Endometrial microvascular endothelial cells (primary cell): ENCODE results near the gene MYO15B. TPM values are rescaled to one million over a fixed set of nuclear protein-coding genes. Genes with fewer than 3 reads are reported as not detected.
"Not testable (repeated sequence)": the region's sequence is repeated elsewhere in the genome, so short reads cannot be mapped to it uniquely, and the experiment has no call there.

Experiments
- in situ Hi-C: cut with HindIII; loops from 2 replicates; pipeline ENCODE4 v1.10.0; 2017; ENCODE audit warnings: low sequenced_read_pairs, low pct_unique_long_range_greater_than_20kb; ENCODE audit errors: inconsistent ontology term
- total RNA-seq: library from RNA; depleted of rRNA; stranded (reverse); fragments of >200 nt; gene quantifications from one replicate; pipeline ENCODE4 v1.2.3, GENCODE V29; 2015; ENCODE audit errors: inconsistent ontology term

The MYO15B gene
- total RNA-seq, 1 donor from 2014 or later, result under 0.01 TPM

GRCh38 chr17:75633486-75634375, 46.1 kb downstream of the MYO15B start:
- in situ Hi-C loops, result no loop called here

- in situ Hi-C loops, result no loop called here
Observed at GRCh38 chr17:75634376-75634740, 46.8 kb downstream of the MYO15B start.

- in situ Hi-C loops, result no loop called here
Observed at GRCh38 chr17:75634754-75635609, 47.4 kb downstream of the MYO15B start.

- in situ Hi-C loops, result no loop called here
Observed at GRCh38 chr17:75635610-75636202, 48.1 kb downstream of the MYO15B start.

- in situ Hi-C loops, result no loop called here
Observed at GRCh38 chr17:75636381-75637142, 49.0 kb downstream of the MYO15B start.

GRCh38 chr17:75637143-75637538, 49.5 kb downstream of the MYO15B start:
- in situ Hi-C loops, result no loop called here

GRCh38 chr17:75637551-75637950, 50.0 kb downstream of the MYO15B start:
- in situ Hi-C loops, result no loop called here

GRCh38 chr17:75638039-75638438, 50.4 kb downstream of the MYO15B start:
- in situ Hi-C loops, result not testable (repeated sequence)

- in situ Hi-C loops, result no loop called here
Observed at GRCh38 chr17:75638893-75639292, 51.3 kb downstream of the MYO15B start.

GRCh38 chr17:75639327-75639726, 51.7 kb downstream of the MYO15B start:
- in situ Hi-C loops, result no loop called here

GRCh38 chr17:75639771-75640555, 52.4 kb downstream of the MYO15B start:
- in situ Hi-C loops, result no loop called here

GRCh38 chr17:75640556-75641119, 53.0 kb downstream of the MYO15B start:
- in situ Hi-C loops, result no loop called here

- in situ Hi-C loops, result no loop called here
Observed at GRCh38 chr17:75641343-75641742, 53.7 kb downstream of the MYO15B start.

GRCh38 chr17:75642182-75642783, 54.7 kb downstream of the MYO15B start:
- in situ Hi-C loops, result no loop called here

GRCh38 chr17:75642784-75643642, 55.4 kb downstream of the MYO15B start:
- in situ Hi-C loops, result no loop called here

- in situ Hi-C loops, result no loop called here
Observed at GRCh38 chr17:75643643-75644017, 56.0 kb downstream of the MYO15B start.

- in situ Hi-C loops, result no loop called here
Observed at GRCh38 chr17:75645501-75645888, 57.9 kb downstream of the MYO15B start.
